Neuronal stem cell (in vitro differentiated cells): Measurements from ENCODE around the gene CAPZB.

Experiments
- DNase-seq: peaks from one replicate; pipeline ENCODE4 v3.0.0-alpha.2; 2013; ENCODE audit warnings: low spot score
- H2AFZ ChIP-seq: one replicate; pipeline ENCODE4 v1.6.1; 2013; ENCODE audit warnings: mild to moderate bottlenecking, low read length, inconsistent platforms
- H2AK5ac ChIP-seq: 2 replicates; pipeline ENCODE4 v1.6.1; 2013; ENCODE audit warnings: low read depth, mild to moderate bottlenecking, inconsistent platforms, low read length, moderate library complexity, mixed read lengths
- H2BK120ac ChIP-seq: 2 replicates; pipeline ENCODE4 v1.6.1; 2013; ENCODE audit warnings: low read depth, mild to moderate bottlenecking, inconsistent platforms, low read length, moderate library complexity, mixed read lengths
- H2BK12ac ChIP-seq: one replicate; pipeline ENCODE4 v1.6.1; 2013; ENCODE audit warnings: low read length, inconsistent platforms
- H2BK15ac ChIP-seq: 2 replicates; pipeline ENCODE4 v1.6.1; 2013; ENCODE audit warnings: mild to moderate bottlenecking, low read length, inconsistent platforms, mixed read lengths
- H2BK5ac ChIP-seq: one replicate; pipeline ENCODE4 v1.6.1; 2013; ENCODE audit warnings: inconsistent platforms, mild to moderate bottlenecking, low read length, moderate library complexity
- H3K14ac ChIP-seq: one replicate; pipeline ENCODE4 v1.6.1; 2013; ENCODE audit warnings: low read length, inconsistent platforms
- H3K18ac ChIP-seq: 2 replicates; pipeline ENCODE4 v1.6.1; 2013; ENCODE audit warnings: low read length, inconsistent platforms
- H3K23ac ChIP-seq: 2 replicates; pipeline ENCODE4 v1.6.1; 2013; ENCODE audit warnings: low read depth, mild to moderate bottlenecking, mixed read lengths, low read length, inconsistent platforms; ENCODE audit not compliant: poor library complexity
- H3K27ac ChIP-seq: replicated peaks from 3 replicates; pipeline ENCODE4 v1.5.1; 2013; ENCODE audit warnings: low read length, inconsistent platforms
- H3K27me3 ChIP-seq, 3 experiments: 2 replicates each; pipeline ENCODE4 v1.6.1; 2013; ENCODE audit warnings: low read length in 3 of 3, mild to moderate bottlenecking in 2 of 3, inconsistent platforms in 1 of 3, low read depth in 1 of 3, mixed read lengths in 1 of 3, moderate library complexity in 1 of 3; ENCODE audit not compliant: control insufficient read depth in 3 of 3, insufficient read depth in 3 of 3
- H3K36me3 ChIP-seq, 2 donors: replicated peaks in 1 of 2; 2 replicates each; pipeline ENCODE4 v1.6.1; 2013; ENCODE audit warnings: low read length in 2 of 2; ENCODE audit not compliant: control insufficient read depth in 2 of 2, insufficient read depth in 2 of 2
- H3K4ac ChIP-seq: 2 replicates; pipeline ENCODE4 v1.6.1; 2013; ENCODE audit warnings: inconsistent platforms, mild to moderate bottlenecking, low read length, moderate library complexity
- H3K4me1 ChIP-seq, 2 donors: 1 replicate in 1 of 2; 2 replicates in 1 of 2; pipeline ENCODE4 v1.6.1; 2013; ENCODE audit warnings: low read length in 2 of 2, low read depth in 1 of 2; ENCODE audit not compliant: control insufficient read depth in 2 of 2, insufficient read depth in 1 of 2
- H3K4me2 ChIP-seq: one replicate; pipeline ENCODE4 v1.6.1; 2013; ENCODE audit warnings: mild to moderate bottlenecking, low read length, inconsistent platforms; ENCODE audit not compliant: insufficient read depth, poor library complexity, severe bottlenecking
- H3K4me3 ChIP-seq, 2 donors: 2 replicates each; pipeline ENCODE4 v1.5.1; 2013; ENCODE audit warnings: low read length in 2 of 2, mild to moderate bottlenecking in 2 of 2, inconsistent platforms in 1 of 2, moderate library complexity in 1 of 2
- H3K79me1 ChIP-seq: one replicate; pipeline ENCODE4 v1.6.1; 2013; ENCODE audit warnings: low read depth, mild to moderate bottlenecking, inconsistent platforms, low read length, moderate library complexity
- H3K9ac ChIP-seq: one replicate; pipeline ENCODE4 v1.6.1; 2013; ENCODE audit warnings: mild to moderate bottlenecking, low read depth, low read length, inconsistent platforms; ENCODE audit not compliant: poor library complexity
- H3K9me3 ChIP-seq, 2 donors: replicated peaks in 1 of 2; 2 replicates each; pipeline versions ENCODE3 to v1.6.1; 2013; ENCODE audit warnings: low read length in 2 of 2, mild to moderate bottlenecking in 2 of 2, inconsistent platforms in 1 of 2, low read depth in 1 of 2, mixed read lengths in 1 of 2, moderate library complexity in 1 of 2; ENCODE audit not compliant: control insufficient read depth in 2 of 2, insufficient read depth in 1 of 2
- H4K8ac ChIP-seq: one replicate; pipeline ENCODE4 v1.6.1; 2013; ENCODE audit warnings: low read depth, mild to moderate bottlenecking, inconsistent platforms, low read length, moderate library complexity
- H4K91ac ChIP-seq: one replicate; pipeline ENCODE4 v1.6.1; 2013; ENCODE audit warnings: low read length, low read depth, mild to moderate bottlenecking, inconsistent platforms; ENCODE audit not compliant: poor library complexity
- WGBS, 2 donors: extraction: QIAGEN DNeasy Blood & Tissue Kit; methylation state at CpG; one replicate each; pipeline ENCODE4 v1.1.7; 2013; ENCODE audit warnings: missing lambda C conversion rate in 2 of 2, mixed read lengths in 1 of 2; ENCODE audit not compliant: insufficient read length in 2 of 2, insufficient replicate concordance in 1 of 2; ENCODE audit errors: extremely low coverage in 2 of 2; 5-methylcytosine and 5-hydroxymethylcytosine counted together

The CAPZB gene

GRCh38 chr1:19390166-19390850 is 95.0 kb downstream of the CAPZB start:
- Histone ChIP-seq H2BK15ac (no peak overlapping the region), H3K23ac (no peak overlapping the region), H3K27ac (no peak overlapping the region), H2AFZ (no peak overlapping the region), H3K14ac (no peak overlapping the region), H3K4me2 (no peak overlapping the region), H2AK5ac (no peak overlapping the region), H3K4me1 (peaks cover 3 to 5% of the 10 kb centered on the region in 2 donors), H3K36me3 (peaks cover 4 to 14% of the 10 kb centered on the region in 2 donors), H3K27me3 (no peaks in the 10 kb centered on the region), H3K9me3 (no peaks in the 10 kb centered on the region), H3K4me3 (no peak overlapping the region), H4K8ac (no peak overlapping the region), H3K4ac (no peak overlapping the region), H2BK12ac (no peak overlapping the region), H3K79me1 (peaks cover 8% of the 10 kb centered on the region), H3K18ac (no peak overlapping the region), H4K91ac (no peak overlapping the region), H2BK120ac (no peak overlapping the region), H2BK5ac (no peak overlapping the region), H3K9ac (no peak overlapping the region)
- WGBS, 2 donors, result no CpG with 5 or more reads among the region's 19 CpGs
- no peak for DNase-seq

DNA sequence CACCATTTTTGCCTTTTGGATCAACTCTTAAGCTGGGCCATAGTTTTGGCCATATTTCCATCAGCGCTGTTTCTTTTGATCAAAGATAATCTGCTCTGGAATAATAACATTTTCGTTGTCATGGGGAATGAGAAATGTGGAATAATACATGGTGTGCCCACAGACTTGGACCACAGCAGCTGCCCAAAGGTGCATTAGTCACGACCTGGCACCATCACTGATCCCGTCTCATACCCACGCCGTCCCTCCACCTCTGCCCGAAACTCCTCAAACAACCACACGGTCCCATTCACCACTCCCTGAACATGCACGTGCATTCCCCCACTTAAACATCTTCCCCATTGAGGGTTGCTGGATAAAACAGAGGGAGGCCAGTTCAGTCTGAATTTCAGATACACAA is 96.4 kb downstream of the CAPZB start:
- Histone ChIP-seq H2BK12ac (no peak overlapping the region), H3K14ac (no peak overlapping the region), H3K4me1 (no peaks in the 10 kb centered on the region), H3K27ac (no peak overlapping the region), H3K9ac (no peak overlapping the region), H2BK15ac (no peak overlapping the region), H3K23ac (no peak overlapping the region), H3K4me2 (no peak overlapping the region), H3K4me3 (no peak overlapping the region), H4K8ac (no peak overlapping the region), H3K27me3 (no peaks in the 10 kb centered on the region), H2AK5ac (no peak overlapping the region), H3K18ac (no peak overlapping the region), H3K36me3 (peaks cover 13 to 27% of the 10 kb centered on the region in 2 donors), H4K91ac (no peak overlapping the region), H2BK120ac (no peak overlapping the region), H2AFZ (no peak overlapping the region), H3K4ac (no peak overlapping the region), H3K9me3 (no peaks in the 10 kb centered on the region), H2BK5ac (no peak overlapping the region), H3K79me1 (peaks cover 6% of the 10 kb centered on the region)
- DNase-seq, result no peak
- no CpG with 5 or more reads among the region's 9 CpGs for WGBS, 2 donors

GRCh38 chr1:19387045-19387467 is 98.3 kb downstream of the CAPZB start:
- Histone ChIP-seq H3K27me3 (no peaks in the 10 kb centered on the region), H2BK15ac (no peak overlapping the region), H4K91ac (no peak overlapping the region), H3K23ac (no peak overlapping the region), H3K4ac (no peak overlapping the region), H2AFZ (no peak overlapping the region), H4K8ac (no peak overlapping the region), H3K79me1 (peaks cover 6% of the 10 kb centered on the region), H3K4me3 (no peak overlapping the region), H2AK5ac (no peak overlapping the region), H3K27ac (no peak overlapping the region), H3K4me1 (no peaks in the 10 kb centered on the region), H3K14ac (no peak overlapping the region), H3K4me2 (no peak overlapping the region), H3K36me3 (peaks cover 15 to 45% of the 10 kb centered on the region in 2 donors), H3K18ac (no peak overlapping the region), H3K9me3 (no peaks in the 10 kb centered on the region), H3K9ac (no peak overlapping the region), H2BK120ac (no peak overlapping the region), H2BK12ac (no peak overlapping the region), H2BK5ac (no peak overlapping the region)
- no peak for DNase-seq
- WGBS, 2 donors, result no CpG with 5 or more reads among the region's 4 CpGs

DNA sequence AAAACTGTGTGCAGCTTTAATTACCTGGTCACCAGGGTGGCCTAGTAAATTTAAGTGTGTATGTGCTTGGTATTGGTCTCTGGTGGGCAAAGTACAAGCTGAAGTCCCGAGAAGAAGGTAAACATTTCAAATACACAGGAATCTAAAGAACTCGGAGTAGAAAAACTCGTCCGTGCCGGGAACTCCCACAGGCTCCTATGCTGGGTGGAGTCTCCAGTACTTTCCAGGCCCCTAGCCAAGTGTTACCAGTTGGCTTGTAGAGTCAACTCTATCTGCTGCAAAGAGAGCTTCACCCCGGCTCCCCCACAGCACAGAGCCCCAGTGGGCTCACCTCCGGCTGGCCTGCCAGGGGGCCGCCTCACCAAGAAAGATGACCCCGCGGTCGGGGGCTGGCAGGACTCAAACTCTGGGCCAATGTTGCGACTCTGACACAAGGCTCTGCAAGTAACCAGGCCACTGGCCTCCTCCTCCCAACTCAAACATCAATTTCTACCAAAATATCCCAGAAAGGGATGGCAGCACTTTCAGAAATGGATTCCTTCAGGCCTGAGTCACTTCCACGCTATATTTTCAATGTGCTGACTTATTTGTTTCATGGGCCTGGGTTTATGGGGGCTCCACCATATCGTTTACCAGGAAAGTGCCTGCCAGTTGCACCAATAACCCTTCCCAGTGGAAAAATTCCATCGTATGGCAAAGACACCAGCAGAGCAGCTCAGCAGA is 99.3 kb downstream of the CAPZB start:
- no peak overlapping the region for H3K4me2 ChIP-seq
- no peak overlapping the region for H3K18ac ChIP-seq
- H2BK120ac ChIP-seq, result no peak overlapping the region
- H3K27ac ChIP-seq, result no peak overlapping the region
- H3K4me3 ChIP-seq, result no peak overlapping the region
- H2BK15ac ChIP-seq, result no peak overlapping the region
- H4K91ac ChIP-seq, result no peak overlapping the region
- H3K27me3 ChIP-seq, result no peaks in the 10 kb centered on the region
- H2AK5ac ChIP-seq, result no peak overlapping the region
- no peak overlapping the region for H4K8ac ChIP-seq
- no peak for DNase-seq
- H3K9me3 ChIP-seq, result no peaks in the 10 kb centered on the region
- no CpG with 5 or more reads among the region's 15 CpGs for WGBS, 2 donors
- no peak overlapping the region for H3K4ac ChIP-seq
- peaks cover 19 to 55% of the 10 kb centered on the region in 2 donors for H3K36me3 ChIP-seq
- H2BK5ac ChIP-seq, result no peak overlapping the region
- H3K4me1 ChIP-seq, result no peaks in the 10 kb centered on the region
- H3K14ac ChIP-seq, result no peak overlapping the region
- H3K79me1 ChIP-seq, result peaks cover 4% of the 10 kb centered on the region
- no peak overlapping the region for H3K9ac ChIP-seq
- no peak overlapping the region for H2AFZ ChIP-seq
- no peak overlapping the region for H3K23ac ChIP-seq
- H2BK12ac ChIP-seq, result no peak overlapping the region
